PC-9 (cell line): Measurements from ENCODE around the gene PLEKHA7. TPM values are rescaled to one million over a fixed set of nuclear protein-coding genes. Genes with fewer than 3 reads are reported as not detected.

ENCODE experiments used
- BruUV-seq: library from RNA; stranded (reverse); fragments of 400-500 nt; replicated peaks from 2 replicates; lab custom pipeline; 2021; lab: Mats Ljungman, UMichigan
- CTCF ChIA-PET: fragments of 300-600 bp; sonication (Branson Sonifier 250); formaldehyde crosslinking; loops from one replicate; lab custom pipeline; 2022; ENCODE audit warnings: antibody characterized with exemption; lab: Charles Lee
- POLR2A ChIA-PET: fragments of 300-600 bp; sonication (Branson Sonifier 250); formaldehyde crosslinking; loops from one replicate; lab custom pipeline; 2022; ENCODE audit warnings: antibody characterized with exemption; ENCODE audit not compliant: unreplicated experiment; lab: Charles Lee
- DNase-seq, 2 experiments: peaks; one replicate each; pipeline versions ENCODE4 v3.0.0 to v3.0.0-alpha.2; 2015 to 2022; ENCODE audit warnings: mixed read lengths in 1 of 2
- H2AFZ ChIP-seq: fragments of 200-600 bp; sonication (generic); 2 replicates; pipeline ENCODE4 v1.8.1; 2017; ENCODE audit warnings: antibody characterized with exemption
- H3F3A ChIP-seq: fragments of 200-600 bp; sonication (generic); 2 replicates; pipeline ENCODE4 v1.8.1; 2017; ENCODE audit warnings: antibody characterized with exemption, mild to moderate bottlenecking, low read depth; ENCODE audit not compliant: insufficient read depth
- H3K27ac ChIP-seq: fragments of 200-600 bp; sonication (generic); 2 replicates; pipeline ENCODE4 v1.6.1; 2016; ENCODE audit warnings: mixed run types
- H3K27me3 ChIP-seq: fragments of 200-600 bp; sonication (generic); 2 replicates; pipeline ENCODE4 v1.6.1; 2016; ENCODE audit warnings: low read depth, mixed run types; ENCODE audit not compliant: insufficient read depth
- H3K36me3 ChIP-seq: fragments of 200-600 bp; sonication (generic); 2 replicates; pipeline ENCODE4 v1.6.1; 2016; ENCODE audit warnings: low read depth, mixed run types
- H3K4me1 ChIP-seq: fragments of 200-600 bp; sonication (generic); replicated peaks from 2 replicates; pipeline ENCODE4 v1.6.1; 2016; ENCODE audit warnings: mixed run types; ENCODE audit not compliant: insufficient read depth
- H3K4me2 ChIP-seq: fragments of 200-600 bp; sonication (generic); 2 replicates; pipeline ENCODE4 v1.6.1; 2017; ENCODE audit warnings: mixed run types
- H3K4me3 ChIP-seq: fragments of 200-600 bp; sonication (generic); 2 replicates; pipeline ENCODE4 v1.6.1; 2016; ENCODE audit warnings: mixed run types
- H3K79me2 ChIP-seq: fragments of 200-600 bp; sonication (generic); 2 replicates; pipeline ENCODE4 v1.6.1; 2017; ENCODE audit warnings: low read depth, mixed run types
- H3K9me2 ChIP-seq: fragments of 200-600 bp; sonication (generic); 2 replicates; pipeline ENCODE4 v1.8.1; 2017; ENCODE audit warnings: mild to moderate bottlenecking; ENCODE audit not compliant: insufficient read depth
- H3K9me3 ChIP-seq: fragments of 200-600 bp; sonication (generic); 2 replicates; pipeline ENCODE4 v1.8.1; 2016; ENCODE audit warnings: low read depth; ENCODE audit not compliant: insufficient read depth
- H4K20me1 ChIP-seq: fragments of 200-600 bp; sonication (generic); 2 replicates; pipeline ENCODE4 v1.8.1; 2017; ENCODE audit not compliant: insufficient read depth
- EZH2 ChIP-seq: fragments of 200-600 bp; sonication (generic); IDR thresholded peaks from 2 replicates; pipeline ENCODE4 v1.8.0; 2017; ENCODE audit warnings: antibody characterized with exemption, low read depth
- intact Hi-C: fragments of 100-400 bp; cut with micrococcal nuclease; formaldehyde crosslinking; loops from one replicate; pipeline ENCODE4 v1.10.0; 2022; ENCODE audit not compliant: unreplicated experiment
- total RNA-seq: library from RNA; stranded (reverse); gene quantifications from 2 replicates; pipeline ENCODE4 v1.2.3, GENCODE V29; 2021
- TF ChIP-seq, protein P1 (sequence below): fragments of 200-600 bp; sonication (generic); conservative IDR thresholded peaks from 2 replicates; pipeline ENCODE4 v1.6.1; 2017; ENCODE audit warnings: mixed run types, antibody characterized with exemption, mild to moderate bottlenecking, moderate library complexity

Gene PLEKHA7
- total RNA-seq, 1 experiment from 2014 or later, result 26.9 TPM

DNA sequence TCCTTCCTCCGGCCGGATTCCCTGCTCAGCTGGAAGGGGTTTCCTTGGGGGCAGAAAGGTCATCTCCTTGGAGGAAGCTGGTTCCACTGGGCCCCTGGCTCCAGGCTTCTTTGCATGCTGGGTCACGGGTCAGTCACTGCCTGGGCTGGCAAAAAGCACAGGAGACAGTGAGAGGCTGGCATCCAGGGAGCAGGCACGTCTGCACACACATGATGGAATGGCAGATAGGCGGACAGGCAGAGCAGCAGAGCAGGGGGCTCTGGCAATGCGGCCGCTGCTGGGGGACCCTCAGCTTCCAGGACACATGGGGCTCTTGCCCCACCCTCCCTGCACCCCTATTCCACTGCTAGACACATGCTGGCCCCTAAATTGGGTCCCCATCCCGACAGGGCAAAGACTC is 235.3 kb downstream of the PLEKHA7 start:
- no TSS peak for BruUV-seq
- H2AFZ ChIP-seq, result no peak overlapping the region
- H3K9me3 ChIP-seq, result no peaks in the 10 kb centered on the region
- intact Hi-C loops, result no loop called here
- CTCF ChIA-PET, result no interaction called here
- no peaks in the 10 kb centered on the region for H3K79me2 ChIP-seq
- no peaks in the 10 kb centered on the region for H3K36me3 ChIP-seq
- no peaks in the 10 kb centered on the region for H3K9me2 ChIP-seq
- no peak overlapping the region for H3K27ac ChIP-seq
- H3K4me3 ChIP-seq, result no peak overlapping the region
- H3F3A ChIP-seq, result no peaks in the 10 kb centered on the region
- POLR2A ChIA-PET, result no interaction called here
- no peak overlapping the region for H3K4me2 ChIP-seq
- no peak for DNase-seq
- H3K27me3 ChIP-seq, result no peaks in the 10 kb centered on the region
- TF ChIP-seq EZH2, result no peak
- TF ChIP-seq, protein P1, sequence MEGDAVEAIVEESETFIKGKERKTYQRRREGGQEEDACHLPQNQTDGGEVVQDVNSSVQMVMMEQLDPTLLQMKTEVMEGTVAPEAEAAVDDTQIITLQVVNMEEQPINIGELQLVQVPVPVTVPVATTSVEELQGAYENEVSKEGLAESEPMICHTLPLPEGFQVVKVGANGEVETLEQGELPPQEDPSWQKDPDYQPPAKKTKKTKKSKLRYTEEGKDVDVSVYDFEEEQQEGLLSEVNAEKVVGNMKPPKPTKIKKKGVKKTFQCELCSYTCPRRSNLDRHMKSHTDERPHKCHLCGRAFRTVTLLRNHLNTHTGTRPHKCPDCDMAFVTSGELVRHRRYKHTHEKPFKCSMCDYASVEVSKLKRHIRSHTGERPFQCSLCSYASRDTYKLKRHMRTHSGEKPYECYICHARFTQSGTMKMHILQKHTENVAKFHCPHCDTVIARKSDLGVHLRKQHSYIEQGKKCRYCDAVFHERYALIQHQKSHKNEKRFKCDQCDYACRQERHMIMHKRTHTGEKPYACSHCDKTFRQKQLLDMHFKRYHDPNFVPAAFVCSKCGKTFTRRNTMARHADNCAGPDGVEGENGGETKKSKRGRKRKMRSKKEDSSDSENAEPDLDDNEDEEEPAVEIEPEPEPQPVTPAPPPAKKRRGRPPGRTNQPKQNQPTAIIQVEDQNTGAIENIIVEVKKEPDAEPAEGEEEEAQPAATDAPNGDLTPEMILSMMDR, result no peak
- peaks cover 14% of the 10 kb centered on the region for H3K4me1 ChIP-seq
- H4K20me1 ChIP-seq, result no peaks in the 10 kb centered on the region

DNA sequence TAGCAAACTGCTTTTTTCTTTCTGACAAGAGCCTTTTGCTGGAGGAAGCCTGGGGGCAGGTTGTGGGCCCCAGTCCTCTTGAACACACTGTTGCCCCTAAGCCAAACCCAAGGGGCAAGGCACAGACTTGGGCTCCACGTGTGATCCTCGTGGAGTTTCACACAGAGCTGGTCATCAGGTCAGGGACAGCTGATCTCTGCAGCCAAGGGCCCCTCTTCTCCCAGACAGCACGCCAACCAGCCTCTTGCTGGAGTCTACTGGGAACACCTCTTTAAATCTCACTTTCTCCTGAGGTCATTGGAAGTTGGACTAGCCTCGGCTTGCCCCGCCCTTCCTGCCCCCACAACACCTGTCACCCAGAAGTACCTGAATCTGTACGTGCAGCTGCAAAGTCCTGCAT is 235.9 kb downstream of the PLEKHA7 start:
- CTCF ChIA-PET, result no interaction called here

DNA sequence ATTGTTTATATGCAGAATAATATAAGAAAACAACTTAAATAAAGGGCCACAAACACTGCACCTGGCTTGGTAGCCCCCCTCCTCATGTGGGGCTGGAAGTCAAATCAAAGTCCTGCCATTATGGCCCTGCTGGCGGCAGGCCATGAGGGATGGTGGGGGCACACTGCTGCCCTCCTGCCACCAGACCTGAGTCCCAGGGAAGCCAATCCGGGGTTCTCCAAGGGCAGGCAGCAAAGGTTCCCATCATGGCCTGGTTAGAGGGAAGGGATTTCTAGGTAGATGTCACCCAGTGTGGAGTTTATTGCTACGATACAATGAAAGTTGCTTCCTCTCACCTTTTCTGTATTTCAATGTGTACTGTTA is 236.6 kb downstream of the PLEKHA7 start:
- H2AFZ ChIP-seq, result no peak overlapping the region
- no peaks in the 10 kb centered on the region for H3K36me3 ChIP-seq
- no peak for DNase-seq
- intact Hi-C loops, result no loop called here
- H3K79me2 ChIP-seq, result no peaks in the 10 kb centered on the region
- TF ChIP-seq, protein P1, result no peak
- no peak for TF ChIP-seq EZH2
- no TSS peak for BruUV-seq
- H3K9me3 ChIP-seq, result no peaks in the 10 kb centered on the region
- H3K4me2 ChIP-seq, result no peak overlapping the region
- no peaks in the 10 kb centered on the region for H3K9me2 ChIP-seq
- no peaks in the 10 kb centered on the region for H4K20me1 ChIP-seq
- H3K4me3 ChIP-seq, result no peak overlapping the region
- peaks cover 12% of the 10 kb centered on the region for H3K4me1 ChIP-seq
- H3K27me3 ChIP-seq, result no peaks in the 10 kb centered on the region
- CTCF ChIA-PET, result no interaction called here
- H3K27ac ChIP-seq, result no peak overlapping the region
- POLR2A ChIA-PET, result no interaction called here
- H3F3A ChIP-seq, result no peaks in the 10 kb centered on the region

More for the DNA sequence above, 235.9 kb downstream of the PLEKHA7 start:
- no peak overlapping the region for H3K4me3 ChIP-seq
- no TSS peak for BruUV-seq
- intact Hi-C loops, result no loop called here
- TF ChIP-seq, protein P1, result no peak
- H3K36me3 ChIP-seq, result no peaks in the 10 kb centered on the region
- no peaks in the 10 kb centered on the region for H3K9me2 ChIP-seq
- H2AFZ ChIP-seq, result no peak overlapping the region
- H3K27me3 ChIP-seq, result no peaks in the 10 kb centered on the region
- H3K27ac ChIP-seq, result no peak overlapping the region
- H3K4me1 ChIP-seq, result peaks cover 14% of the 10 kb centered on the region
- H3K9me3 ChIP-seq, result no peaks in the 10 kb centered on the region
- H3K4me2 ChIP-seq, result no peak overlapping the region
- no peaks in the 10 kb centered on the region for H4K20me1 ChIP-seq
- no peaks in the 10 kb centered on the region for H3F3A ChIP-seq
- no peaks in the 10 kb centered on the region for H3K79me2 ChIP-seq
- POLR2A ChIA-PET, result no interaction called here
- no peak for DNase-seq
